Stimulated activated CD4-positive, alpha-beta T cell treated with anti-CD3 and anti-CD28 coated beads, TNF-alpha, amount 100 ng/mL, for 48 hours (primary cell): ENCODE results near the gene TAS1R3.

Experiments used
- DNase-seq, 3 donors: peaks; one replicate each; pipeline ENCODE4 v3.0.0-alpha.2; 2020; ENCODE audit warnings: low read depth in 3 of 3

Gene TAS1R3

DNA sequence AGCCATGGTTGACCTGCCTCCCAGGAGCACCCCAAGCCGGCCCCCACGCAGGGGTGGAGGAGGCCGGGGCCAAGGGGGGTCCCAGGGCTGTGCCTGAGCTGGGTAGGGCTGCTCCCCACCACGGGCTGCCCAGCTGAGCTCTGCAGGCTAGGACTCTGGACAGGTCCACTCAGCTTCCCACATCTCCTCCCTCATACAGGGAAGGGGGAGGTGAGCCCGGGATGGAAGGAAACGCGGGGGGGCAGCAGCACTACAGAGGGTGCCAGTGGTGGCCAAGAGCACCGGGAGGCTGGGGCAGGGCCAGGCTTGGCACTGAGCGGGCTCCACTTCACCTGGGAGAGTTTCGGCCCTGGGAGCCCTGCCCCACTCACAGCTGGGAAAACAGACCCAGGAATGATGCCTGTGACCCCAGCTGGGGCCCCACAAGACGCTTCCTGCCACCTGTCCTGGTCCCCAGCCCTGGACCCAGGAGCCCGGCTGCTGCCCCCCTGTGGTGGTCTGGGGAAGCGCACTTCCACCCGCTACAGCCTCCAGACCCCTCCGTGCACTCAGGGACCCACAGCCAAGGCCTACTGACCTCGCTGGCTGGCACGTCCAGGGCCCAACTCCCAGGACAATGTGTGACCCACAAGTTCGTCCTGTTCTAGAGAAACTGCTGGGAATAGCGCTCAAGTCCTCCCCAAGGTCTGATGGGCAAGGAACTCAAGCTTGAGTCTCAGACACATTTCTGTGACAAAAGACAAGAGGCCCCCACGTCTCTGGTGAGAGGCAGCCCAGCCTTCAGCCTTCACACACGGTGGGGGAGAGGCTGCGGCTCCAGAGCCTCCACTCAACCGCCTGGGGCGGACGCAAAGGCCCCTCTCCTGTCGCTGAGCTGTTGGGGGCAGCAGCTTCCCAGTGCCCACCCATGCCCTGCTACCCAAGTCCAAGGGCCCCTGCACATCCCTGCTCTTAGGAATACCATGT lies 40.9 kb downstream of the TAS1R3 start:
- DNase-seq: peak; percentile 52 to 77 (median 72)

DNA sequence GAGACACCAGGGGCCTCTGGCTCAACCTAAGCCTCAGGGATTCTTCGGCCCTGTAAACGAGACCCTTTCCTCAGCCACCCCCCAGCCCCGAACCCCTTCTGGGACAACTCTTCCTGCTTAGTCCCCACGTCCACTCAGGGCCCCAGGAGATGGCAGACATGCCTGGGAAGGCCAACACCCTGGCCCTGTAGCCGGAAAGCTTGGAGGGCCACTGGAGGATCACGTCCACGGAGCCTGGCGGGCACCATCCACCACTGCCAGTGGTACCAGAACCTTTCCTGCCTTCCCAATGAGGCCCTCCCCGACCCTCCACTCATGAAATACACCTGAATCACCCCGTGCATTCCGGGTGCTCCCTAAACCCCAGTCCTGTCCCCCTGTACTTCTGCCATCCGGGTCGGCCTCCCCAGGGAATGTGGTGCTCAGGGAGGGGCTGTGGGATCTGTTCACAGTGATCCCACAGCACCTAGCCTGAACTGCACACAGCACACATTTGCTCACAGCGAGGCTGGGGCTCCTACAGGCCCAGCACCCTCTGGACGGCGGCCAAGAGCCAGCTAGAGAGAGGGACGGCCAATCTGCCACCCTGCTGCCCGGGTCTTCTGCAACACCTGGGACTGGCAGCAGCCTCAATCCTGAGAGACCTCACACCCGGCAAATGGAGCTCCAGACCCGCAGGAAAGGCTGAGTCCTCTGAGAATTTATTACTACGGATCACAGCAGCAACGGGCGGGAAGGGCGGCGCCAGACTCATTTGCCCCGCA lies 42.2 kb downstream of the TAS1R3 start:
- no peak for DNase-seq

DNA sequence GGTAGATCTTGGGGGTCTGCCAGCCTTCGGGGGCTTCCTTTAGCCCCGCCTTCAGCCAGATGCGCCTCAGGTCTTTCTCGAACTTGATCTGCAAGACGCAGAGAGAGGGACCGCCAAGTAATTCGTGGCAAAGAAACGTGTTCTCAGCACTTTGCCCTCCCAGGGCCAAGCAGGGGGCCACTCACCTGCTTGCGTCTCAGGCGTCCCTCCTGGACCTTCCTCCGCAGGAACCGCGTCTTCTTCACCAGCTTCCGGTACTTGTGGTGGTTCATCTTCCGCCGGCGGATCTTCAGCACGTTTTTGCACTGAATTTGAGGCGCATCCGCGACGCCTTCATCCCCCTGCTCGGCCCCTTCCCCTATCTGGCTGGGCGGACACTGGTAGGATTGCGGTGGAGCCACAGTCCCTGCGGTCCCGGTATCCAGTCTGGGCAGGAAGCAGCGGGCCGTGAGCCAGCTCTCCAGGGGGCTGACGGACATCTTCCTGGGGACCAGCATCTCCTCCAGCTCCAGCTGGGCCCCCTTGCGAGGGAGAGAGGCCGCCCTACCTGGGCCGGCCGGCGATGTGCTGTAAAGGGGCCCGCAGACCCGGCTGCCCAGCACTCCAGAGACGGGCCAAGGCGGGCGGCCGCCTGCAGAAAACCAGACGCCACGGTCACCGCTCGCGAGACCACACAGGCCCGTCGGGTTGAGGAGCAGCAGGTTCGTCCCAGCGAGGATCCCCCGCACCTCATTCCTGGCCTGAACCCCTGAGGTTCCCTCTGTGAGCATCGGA lies 42.9 kb downstream of the TAS1R3 start:
- DNase-seq: no peak

DNA sequence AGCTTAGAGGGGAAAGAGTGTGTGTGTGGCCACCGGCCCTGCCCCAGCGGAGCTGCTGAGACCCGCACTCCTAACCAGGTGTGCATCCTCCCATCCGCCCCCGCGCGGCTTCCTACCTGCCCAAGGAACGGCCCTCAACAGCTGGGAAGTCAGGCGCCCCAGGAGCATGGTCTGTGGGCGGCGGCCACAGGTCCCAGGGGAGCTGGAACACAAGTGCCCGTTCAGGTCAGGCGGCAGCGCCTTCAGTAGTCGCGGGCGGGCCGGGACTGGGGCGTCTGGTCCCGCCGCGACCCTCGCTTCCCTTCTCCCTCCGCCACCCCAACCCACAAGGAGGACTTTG lies 43.5 kb downstream of the TAS1R3 start:
- DNase-seq: no peak

DNA sequence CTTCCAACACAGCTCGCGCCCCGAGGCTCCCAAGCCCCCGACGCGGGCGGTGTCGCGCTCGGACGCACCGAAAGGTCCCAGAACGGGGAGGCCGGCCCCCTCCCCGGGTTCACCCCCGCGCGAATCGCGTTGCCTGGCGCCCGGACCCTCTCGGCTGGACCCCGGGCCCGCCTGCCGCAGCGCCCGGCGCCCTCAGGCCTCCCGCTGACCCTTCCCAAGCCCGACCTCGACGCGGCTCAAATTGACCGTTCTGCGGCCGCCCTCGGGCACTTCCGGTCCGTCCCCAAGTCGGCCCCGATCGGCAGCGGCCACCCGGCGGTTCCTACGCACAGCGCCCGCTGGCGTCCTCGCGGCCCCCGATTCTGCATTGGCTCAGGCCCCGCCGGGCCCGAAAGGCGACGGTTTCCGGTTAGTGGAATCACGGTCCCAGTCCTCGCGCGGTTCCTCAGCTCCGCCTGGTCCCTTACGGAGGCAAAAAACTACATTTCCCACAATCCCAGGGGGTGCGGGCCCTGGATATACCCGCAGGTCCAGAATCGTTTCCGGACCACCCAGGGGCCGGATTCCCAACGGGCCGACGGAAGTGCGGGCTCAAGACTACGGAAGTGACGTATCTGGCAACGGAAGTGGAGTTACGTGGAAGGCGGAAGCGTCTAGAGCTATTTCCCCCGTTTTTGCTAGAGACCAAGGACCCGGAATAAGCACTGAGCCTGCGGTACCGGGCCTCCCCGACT lies 44.0 kb downstream of the TAS1R3 start, which contains the start of gene AURKAIP1:
Gene AURKAIP1 (minus strand): TSS at position 279 of the 734 bp plus-strand sequence. CDS start 451 bp downstream, outside the sequence.
- peak; percentile 92 to 97 (median 93) for DNase-seq

DNA sequence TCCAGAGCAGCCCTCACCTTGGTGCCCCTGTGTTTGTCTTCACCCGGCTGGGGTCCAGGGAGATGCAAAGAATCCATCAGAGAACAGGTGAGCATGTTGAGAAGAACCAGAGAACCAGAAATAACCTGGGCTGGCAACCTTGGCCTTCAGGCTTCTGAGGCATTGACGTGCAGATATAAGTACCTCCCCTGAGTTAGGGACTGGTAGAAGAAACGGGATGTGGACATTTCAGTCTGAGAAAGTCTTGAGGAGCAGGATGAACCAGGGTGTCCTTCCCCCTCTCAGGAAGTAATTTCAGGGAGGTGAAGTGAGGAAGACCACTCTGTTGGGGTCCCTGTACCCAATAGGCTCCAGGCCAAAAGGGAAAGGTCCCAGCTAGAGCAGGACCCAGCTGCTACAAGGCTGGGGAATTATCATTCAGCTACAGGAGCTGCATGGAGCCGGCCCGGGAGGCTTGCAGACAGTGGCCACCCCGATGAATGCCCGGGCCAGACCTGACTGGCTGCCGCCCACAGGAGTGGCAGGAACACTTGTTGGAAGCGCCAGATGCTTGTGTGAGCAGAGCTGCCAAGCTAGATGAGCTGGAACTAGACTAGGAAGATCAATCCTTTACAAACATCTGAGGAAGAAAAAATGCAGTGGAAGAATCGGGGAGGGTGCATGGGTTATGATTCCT lies 45.6 kb downstream of the TAS1R3 start:
- DNase-seq: no peak

DNA sequence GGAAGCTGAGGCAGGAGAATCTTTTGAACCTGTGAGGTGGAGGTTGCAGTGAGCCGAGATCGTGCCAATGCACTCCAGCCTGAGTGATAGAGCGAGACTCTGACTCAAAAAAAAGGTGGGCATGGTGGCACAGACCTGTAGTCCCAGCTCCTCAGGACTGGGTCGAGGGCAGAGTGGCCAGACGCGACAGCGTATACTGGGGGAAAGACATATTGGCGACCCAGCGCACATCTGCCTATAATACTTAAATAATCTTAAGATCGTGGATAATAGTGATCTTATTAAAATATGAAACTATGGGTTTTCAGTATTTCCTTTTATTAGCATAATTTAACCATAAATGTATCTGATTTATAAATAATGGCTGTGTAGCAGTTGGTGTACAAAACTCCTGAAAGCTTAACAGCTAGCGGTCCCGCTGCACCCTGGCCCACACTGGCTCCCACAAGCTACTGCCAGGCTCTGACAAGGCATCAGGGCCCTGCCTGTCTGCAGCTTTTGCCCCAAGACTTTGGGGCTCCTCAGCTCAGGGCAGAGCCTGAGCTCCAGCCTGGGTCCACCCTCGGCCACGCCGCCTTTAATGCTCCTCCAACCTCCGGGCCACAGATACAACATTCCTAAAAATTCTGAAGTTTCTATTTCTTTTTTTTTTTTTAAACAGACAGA lies 46.6 kb downstream of the TAS1R3 start:
- no peak for DNase-seq

DNA sequence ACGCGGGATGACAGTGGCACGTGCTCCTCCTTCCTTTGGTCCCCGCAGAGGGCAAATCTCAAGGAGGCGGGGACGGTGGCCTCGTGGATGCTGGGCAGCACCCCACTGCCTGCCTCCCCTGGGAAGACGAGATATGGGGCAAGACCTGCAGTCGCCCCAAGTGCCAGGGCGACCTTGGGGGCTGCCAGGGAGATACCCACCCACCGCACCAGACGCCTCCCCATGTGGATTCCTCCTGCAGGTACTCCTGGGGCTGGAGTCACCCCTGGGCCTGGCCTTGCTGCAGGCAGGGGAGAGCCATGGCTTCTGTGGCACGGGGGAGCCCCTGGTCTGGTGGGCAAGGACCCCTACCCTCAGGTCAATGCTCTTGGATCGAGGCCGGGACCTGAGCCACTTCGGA lies 49.8 kb downstream of the TAS1R3 start:
- no peak for DNase-seq

DNA sequence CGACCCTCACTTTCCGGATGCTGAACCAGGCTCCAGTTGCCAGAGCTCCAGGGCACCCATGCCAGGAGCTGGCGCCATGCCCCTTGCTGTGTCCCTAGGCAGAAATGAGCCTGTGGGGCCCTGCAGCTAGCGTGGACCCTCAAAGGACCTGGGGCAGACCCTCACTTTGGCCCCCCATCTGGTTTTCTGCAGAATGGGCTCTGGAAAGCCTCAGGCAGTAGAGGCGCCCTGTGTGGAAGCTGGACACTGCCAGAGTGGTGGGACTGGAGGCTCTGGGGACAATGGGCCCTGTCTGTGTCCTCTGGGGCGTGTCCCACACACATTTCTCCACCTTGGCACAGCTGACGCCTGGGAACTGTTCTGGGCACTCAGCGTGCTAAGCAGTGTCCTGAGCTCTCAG lies 50.2 kb downstream of the TAS1R3 start:
- DNase-seq: no peak
